HTR-8/SVneo (cell line): ENCODE results near the gene PARL.

ENCODE experiments used
- DNase-seq: peaks from one replicate; pipeline ENCODE4 v3.0.0; 2011; ENCODE audit warnings: low spot score, mixed read lengths; ENCODE audit not compliant: insufficient read length
- FAIRE-seq: peaks from 2 replicates; lab custom pipeline; 2011; peaks lifted over from hg19 to GRCh38; lab: Jason Lieb, UNC

Gene PARL, protein sequence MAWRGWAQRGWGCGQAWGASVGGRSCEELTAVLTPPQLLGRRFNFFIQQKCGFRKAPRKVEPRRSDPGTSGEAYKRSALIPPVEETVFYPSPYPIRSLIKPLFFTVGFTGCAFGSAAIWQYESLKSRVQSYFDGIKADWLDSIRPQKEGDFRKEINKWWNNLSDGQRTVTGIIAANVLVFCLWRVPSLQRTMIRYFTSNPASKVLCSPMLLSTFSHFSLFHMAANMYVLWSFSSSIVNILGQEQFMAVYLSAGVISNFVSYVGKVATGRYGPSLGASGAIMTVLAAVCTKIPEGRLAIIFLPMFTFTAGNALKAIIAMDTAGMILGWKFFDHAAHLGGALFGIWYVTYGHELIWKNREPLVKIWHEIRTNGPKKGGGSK

DNA sequence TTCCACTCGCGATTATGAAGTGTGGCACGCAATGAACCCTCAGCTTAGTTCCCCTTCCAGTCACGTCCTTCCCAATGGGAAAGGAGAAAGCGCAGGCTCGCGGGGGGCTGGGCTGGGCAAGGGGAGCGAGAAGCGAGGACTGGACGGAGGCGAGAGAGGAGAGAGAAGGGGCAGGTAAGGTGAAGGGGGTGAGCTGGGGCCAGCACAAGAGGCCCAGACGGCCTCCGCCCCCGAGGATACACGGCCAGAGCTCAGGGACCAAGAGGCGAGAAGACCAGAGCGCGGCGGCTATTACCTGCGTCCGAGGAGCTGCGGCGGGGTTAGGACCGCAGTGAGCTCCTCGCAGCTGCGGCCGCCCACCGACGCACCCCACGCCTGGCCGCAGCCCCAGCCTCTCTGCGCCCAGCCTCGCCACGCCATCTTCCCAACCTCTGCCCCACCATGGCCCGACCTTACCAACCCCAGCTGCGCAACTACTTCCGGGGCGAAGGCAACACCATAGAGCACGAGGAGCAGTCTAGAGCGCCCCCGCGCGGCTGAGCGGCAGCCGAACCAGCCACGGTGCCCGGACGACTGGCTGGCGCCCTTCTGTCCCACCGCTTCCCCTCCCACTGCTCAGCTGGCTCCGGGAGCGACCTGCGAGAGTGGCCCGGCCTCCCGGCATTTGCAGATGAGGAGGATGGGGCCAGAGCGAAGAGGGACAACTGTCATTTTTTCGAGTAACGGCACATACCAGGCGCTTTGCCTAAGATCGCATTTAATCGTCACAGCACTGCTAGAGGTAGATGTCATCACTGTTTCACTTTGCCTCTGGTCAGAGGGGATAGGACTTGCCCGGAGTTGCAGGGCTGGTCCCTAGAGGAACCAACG, at the start of gene PARL:
PARL (minus strand) TSS at position 454 of the 870 bp plus-strand sequence; CDS start at position 420, 34 bp downstream.
- DNase-seq (peak; percentile 95), FAIRE-seq (peak; percentile 83)

DNA sequence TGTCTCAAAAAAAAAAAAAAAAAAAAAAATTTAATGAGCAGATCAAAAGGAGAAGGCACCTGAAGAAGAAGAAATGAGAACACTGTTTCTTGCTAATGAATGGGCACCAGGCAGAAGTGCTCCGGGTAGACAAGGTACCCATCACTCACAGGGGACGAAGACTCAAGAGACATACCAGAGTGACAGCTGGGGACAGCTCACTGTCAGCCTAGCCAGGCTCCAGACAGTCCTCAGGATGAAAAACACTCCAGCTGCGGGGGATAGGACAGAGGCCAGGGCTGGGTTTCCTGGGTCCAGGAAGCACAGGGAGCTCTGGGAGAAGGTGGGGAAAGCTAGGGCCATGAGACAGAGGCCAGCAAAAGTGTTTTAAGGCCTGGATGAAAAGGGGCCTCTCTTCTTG, 48.5 kb upstream of the PARL start:
- FAIRE-seq = no peak

DNA sequence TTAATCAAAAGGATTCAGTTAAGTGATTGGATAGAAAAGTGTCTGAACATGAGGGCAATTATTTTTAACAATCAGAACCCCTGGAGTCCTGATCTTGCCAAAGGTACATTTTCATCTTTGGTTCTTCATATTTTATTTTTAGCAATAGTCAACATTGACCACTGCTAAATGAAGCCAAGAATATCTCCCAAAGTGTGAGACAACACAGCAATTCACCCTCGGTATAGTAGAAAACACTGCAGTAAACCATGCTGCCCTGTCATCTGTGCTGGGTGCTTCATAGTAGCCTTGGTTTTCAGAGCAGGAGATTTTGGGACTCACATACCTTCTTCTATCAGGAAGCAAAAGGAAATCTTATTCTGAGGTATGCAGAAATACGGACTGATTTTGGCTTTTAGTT, 47.2 kb upstream of the PARL start:
- no peak for DNase-seq
- no peak for FAIRE-seq

More for the DNA sequence above, 48.5 kb upstream of the PARL start:
- DNase-seq = no peak

DNA sequence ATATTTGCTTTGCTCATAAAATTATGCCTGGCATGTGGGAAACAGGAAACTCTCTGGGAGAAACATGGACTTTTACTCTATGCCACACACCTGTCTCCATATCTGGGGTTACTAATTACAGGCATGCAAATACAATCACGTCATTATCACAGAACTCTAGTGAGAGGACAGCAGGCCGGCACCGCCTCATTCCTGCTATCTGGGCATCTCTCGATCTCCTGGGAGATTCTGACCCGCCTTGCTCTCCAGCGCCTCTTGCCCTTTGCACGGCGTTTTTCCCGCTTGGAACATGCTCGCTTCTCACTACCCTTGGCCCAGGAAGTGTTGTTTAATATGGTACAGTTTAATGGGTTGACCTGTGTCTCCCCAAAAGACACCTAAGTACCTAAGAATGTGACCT, 45.4 kb upstream of the PARL start:
- DNase-seq (no peak), FAIRE-seq (no peak)

DNA sequence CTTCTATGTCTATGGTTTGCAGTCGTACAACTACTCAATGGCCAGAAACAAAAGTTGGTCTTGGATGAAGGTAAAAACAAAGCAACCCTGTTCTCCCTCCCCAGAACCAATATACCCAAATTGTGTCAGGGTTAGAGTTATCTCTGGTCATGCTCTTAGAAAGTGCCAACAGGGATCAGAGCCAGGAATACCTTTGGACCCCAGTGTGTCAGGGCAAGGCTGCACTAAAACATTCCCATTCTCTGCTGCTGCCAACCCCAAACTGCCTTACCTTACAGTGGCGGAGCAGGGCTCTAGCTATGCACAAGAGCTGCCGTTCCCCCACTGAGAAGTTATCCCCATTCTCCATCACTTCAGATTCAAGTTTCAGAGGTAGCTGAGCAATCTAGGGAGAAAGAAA, 42.4 kb upstream of the PARL start:
- DNase-seq = no peak
- FAIRE-seq = no peak

DNA sequence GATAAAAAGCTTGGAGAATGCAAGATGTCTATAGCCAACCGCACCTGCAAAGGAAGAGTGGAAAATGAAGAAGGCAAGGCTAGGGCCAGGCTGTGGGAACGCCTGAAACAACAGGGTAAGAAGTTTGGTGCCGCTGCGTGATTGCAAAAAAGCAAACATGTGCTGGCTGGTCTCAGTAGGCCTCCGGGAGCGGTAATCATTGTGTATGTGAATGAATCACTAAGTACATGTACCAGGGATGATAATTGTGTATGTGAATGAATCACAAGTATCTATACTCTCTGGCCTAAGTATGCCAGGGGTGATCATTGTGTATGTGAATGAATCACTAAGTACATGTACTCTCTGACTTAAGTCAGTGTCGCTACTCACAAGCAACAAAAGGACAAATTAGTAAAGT, 40.3 kb upstream of the PARL start:
- DNase-seq = no peak
- no peak for FAIRE-seq

DNA sequence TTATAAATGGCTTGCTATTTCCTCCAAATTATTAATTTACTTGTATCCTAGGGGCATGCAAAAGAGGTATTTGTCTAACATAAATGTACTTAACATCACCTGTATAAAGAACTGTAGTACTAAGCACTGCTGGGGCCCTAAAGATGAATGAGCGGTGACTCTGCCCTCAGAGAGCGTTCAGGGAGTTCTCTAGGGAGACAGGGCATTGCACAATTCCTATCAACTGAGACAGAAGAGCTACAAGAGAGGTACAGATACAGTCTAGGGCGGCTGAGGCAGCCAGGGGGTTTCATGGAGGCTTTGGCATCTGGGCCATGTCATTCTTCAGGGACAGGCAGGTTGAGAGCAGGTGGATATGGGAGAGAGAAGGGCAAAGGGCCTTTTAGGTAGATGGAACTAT, 39.9 kb upstream of the PARL start:
- FAIRE-seq (no peak), DNase-seq (no peak)

DNA sequence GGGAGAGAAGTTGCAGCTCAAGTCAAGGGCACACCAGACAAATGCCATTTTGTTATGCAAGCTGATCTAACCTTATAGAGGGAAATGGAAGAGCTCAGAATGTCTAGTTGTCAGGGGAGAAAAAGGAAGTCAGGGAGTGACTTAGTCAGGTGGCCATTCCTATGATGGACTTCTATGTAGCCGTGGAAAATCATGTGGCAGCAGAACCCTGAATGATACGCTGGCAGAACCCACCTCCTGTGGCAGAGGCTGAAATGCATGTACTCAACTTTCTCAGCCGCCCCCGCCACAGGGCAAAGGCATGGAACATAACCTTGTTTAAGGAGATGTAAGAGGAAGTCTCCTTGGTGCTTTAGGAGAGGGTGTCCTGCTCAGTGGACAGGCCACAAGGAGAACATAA, 37.7 kb upstream of the PARL start:
- no peak for FAIRE-seq
- DNase-seq = no peak

DNA sequence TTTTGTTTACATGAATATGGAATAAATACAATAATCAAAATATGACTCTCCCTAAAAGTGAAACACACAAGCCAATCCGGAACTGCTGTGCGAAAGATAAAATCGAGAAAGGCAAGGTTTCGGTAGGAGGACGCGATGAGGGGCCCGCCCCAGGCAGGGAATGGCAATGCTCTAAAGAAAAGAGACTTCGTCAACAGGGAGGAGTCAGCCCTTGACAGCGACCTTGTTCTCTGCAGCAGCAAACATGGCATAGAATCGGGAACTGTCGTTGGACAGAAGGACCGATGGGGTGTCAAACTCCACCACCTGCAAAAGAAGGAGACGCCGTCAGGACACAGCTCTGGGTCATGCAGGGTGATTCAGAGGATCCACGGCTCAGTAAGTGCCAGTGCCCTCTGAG, 36.4 kb upstream of the PARL start:
- FAIRE-seq (no peak), DNase-seq (no peak)

DNA sequence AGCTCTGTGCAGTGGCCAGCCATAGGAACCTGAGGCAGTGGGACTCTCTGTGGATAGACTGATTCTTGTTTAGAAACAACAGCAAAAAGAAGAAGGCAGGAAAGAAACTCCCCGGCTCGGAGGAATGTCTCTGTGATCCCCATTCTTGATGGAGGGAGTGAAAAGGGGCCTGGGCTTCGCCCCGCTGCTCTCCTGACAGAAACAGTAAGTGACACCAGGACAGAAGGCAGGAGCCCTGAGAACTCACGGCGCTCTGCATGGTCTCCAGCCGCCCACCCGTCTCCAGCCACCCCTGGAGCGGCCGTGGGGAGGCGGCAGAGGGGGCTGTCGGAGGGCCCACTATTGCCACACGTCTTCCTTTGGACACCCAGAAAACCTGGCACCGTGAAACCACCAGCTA, 35.7 kb upstream of the PARL start:
- DNase-seq (no peak), FAIRE-seq (no peak)

DNA sequence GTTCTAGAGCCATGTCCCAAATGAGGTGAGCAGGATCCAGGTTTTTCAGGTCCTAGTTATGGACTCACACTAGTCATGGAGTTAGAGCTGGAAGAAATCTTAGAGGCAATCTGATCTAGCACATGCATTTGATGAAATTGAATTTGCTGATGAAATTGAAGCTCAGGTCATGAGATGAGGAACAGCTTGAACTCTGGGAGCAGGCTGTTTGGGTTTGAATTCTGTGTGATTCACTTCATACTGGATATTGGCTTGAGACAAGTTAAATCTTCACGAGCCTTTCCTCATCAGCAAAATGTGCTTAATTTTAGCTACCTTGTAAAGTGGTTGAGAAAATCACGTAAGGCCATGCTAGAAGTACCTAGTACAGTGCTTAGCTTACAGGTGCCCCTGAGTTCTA, 33.5 kb upstream of the PARL start:
- FAIRE-seq (no peak), DNase-seq (no peak)

DNA sequence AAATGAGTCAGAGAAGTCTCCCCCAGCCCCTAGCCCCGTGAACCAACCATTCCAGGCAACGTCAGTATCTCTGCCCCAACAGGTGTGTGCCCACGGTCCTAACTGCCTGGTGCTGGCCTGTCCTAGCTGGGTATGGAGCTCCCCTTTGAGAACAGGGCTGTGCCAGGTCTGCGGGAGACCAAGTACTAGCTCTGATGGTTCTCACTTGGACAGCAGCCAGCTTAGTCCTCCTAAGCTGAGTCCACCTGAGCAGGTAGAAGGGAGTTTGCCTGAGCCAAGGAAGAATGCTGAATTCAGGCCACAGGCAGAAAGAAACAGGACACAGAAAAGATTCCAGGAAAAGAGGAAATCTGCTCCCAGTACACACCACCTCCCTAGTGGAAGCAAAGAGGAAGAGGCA, 33.1 kb upstream of the PARL start:
- no peak for FAIRE-seq
- DNase-seq = no peak

DNA sequence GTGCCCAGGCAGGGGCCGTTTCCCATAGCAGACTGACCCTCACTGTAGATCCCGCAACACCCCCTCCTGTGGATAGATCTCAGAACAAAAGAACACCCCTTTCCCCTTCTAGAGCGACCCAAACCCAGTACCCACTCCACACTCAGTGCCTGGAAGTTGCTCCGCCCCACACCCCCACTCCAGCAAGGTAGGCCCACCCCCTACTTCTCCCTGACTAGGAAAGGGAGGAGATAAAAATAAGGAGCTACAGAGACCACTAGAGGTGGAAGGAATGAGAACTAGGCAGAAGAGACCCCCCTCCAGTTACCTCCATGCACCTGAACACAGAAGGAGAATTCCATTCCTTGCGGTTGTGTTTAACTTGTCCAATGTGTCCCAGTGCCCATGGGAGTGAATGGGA, 30.2 kb upstream of the PARL start:
- FAIRE-seq (no peak), DNase-seq (no peak)

DNA sequence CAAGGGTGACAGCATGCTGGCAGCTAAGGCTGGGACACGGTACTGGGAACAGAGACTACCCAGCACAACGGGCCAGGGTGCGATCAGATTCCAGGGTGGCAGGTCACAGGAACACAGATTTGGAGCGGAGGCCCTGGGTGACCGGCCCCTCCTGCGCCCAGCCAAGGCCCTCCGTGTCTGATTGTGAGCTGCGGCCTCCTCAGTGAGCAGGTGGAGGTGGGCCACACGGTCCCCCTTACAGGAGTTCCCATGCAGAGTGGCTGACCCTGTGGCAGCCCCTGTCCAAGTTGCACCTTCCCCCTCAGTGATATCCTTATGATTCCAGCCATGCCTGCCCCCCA, 28.9 kb upstream of the PARL start:
- FAIRE-seq (no peak), DNase-seq (no peak)

DNA sequence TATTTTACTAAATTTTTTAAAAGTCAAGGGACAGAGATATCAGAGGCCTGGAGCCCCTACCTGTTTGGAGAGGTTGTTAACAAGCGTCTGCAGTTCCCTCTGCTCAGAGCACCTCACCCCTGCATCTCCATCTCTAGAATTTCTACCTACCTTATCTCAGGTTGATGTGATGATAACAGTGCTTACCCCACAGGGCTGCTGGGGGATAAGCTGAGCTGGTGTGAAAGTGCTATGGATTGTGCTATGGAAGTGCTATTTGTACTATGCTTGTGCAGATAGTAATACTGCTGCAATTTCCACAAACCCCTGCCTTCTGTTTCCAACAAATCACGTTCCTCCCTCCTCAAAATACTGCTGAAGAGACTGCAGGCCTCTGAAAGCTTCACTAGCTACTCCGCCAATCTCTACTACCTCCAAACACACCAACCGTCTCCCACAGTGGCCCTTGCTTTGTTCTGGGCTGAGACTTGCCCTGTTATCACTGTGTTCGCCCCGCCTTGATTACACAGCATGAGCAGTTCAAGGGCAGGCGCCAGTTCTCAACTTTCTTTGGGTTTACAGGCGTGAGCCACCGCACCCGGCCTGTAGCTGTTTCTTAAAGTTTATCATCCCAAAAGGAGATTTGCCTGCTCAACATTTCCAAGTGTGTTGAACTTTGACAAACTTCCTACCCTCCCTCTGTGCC, 28.4 kb upstream of the PARL start:
- DNase-seq = no peak
- FAIRE-seq = no peak

DNA sequence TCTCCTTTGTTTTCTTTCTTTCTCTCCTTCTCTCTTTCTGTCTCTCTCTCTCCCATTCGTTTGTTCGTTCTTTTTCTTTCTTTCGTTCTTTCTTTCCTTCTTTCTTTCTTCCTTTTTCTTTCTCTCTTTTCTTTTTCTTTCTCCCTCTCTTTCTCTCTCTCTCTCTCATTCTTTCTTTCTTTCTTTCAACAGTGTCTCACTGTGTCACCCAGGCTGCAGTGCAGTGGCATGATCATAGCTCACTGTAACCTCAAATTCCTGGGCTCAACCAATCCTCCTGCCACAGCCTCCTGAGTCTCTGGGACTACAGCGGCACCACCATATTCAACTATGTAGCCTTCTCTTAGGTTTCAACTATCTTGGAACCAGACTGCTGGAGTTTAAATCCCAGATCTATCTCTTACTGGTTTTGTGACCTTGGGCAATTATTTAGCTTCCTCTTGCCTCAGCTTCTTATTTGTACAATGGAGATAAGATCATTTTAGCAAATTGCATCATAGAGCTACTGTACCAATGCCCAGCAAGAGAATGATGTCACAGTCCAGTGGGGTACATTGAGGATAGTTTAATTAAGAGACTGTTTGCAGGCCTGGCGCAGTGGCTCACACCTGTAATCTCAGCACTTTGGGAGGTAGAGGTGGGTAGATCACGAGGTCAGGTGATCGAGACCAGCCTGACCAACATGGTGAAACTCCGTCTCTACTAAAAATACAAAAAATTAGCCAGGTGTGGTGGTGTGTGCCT, 27.3 kb upstream of the PARL start:
- DNase-seq = no peak
- no peak for FAIRE-seq

DNA sequence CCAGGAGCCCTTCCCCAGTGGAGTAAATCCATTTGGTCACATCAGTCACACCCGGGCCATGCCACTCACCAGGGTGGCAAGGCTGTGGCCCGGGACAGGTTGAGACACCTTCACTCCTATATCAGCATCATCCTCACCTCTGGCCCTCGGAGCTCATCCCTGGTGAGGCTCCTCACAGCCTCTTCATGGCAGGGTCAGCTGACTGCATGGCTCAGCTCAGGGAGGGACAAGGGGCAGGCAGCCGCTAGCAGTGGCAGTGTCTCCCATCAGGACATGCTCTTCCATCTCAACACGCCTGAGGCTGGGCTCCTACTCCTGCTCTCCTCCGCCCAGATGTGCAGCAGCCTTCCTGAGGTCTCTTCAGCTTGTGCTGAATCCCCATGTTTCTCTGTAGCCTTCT, 26.4 kb upstream of the PARL start:
- no peak for DNase-seq
- FAIRE-seq = no peak

DNA sequence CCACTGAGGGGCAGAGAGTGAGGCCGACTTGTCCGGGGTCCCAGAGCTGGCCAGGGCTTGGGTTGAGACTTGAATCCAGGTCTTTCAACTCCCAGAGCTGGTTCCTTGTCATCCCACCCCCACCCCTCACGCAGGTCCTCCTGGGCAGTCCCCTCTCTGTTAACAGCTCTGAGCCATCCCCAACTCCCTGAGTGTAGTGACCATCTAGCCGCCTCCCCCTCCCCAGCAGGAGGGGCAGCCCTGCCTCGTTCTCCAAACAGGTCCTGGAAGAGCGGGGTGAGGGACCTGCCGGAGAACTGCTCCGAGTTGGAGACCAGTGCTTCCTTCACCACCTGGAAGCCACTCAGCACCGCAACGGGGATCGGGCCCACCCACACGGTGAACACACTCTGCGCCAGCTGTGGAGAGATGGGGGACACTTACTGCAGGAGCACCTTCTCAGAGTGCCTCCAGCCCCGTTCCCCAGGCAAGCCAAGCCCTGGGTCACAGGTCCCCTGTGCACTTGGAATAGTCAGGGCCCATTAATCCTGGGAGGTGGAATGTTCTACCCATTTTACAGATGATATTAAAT, 24.4 kb upstream of the PARL start:
- FAIRE-seq = no peak
- no peak for DNase-seq

DNA sequence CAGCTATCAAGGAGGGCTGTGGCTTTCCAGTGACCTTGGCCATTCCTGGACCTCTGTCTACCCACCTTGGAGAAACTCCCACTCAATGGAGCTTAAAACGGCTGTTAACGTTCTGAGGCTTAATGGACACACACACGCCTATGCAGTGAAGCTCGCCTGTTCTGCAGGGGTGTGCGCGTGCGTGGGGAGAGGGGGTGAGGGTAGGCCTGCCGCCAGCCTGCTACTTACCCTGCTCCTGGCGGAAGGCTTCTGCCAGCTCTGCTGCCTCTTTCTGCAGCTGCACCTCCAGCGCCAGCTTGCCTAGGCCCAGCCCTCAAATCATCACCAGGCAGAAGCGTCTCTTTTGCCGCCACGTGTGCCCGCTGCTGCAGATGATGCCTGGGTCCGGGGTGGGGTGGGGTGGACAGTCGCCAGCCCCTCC, 23.2 kb upstream of the PARL start:
- FAIRE-seq = no peak
- DNase-seq = no peak

DNA sequence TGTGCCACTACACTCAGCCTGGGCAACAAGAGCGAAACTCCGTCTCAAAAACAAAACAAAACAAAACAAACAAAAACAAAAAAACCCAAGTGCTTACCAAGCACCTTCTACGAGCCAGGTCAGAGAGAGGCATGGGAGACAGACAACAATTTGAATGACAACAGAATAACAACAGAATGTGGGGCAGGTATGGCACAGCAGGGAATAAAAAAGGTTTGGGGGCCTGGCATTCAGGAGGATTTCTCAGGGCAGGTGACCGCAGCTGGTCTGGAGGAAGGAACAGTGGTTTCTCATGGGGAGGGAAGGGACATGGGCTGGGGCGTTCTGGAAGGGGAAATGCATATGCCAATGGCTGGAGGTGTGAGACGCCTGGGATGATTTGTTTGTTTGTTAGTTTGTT, 22.5 kb upstream of the PARL start:
- FAIRE-seq (no peak), DNase-seq (no peak)
